ENCODE measurements around the gene KMO.

The KMO gene

DNA sequence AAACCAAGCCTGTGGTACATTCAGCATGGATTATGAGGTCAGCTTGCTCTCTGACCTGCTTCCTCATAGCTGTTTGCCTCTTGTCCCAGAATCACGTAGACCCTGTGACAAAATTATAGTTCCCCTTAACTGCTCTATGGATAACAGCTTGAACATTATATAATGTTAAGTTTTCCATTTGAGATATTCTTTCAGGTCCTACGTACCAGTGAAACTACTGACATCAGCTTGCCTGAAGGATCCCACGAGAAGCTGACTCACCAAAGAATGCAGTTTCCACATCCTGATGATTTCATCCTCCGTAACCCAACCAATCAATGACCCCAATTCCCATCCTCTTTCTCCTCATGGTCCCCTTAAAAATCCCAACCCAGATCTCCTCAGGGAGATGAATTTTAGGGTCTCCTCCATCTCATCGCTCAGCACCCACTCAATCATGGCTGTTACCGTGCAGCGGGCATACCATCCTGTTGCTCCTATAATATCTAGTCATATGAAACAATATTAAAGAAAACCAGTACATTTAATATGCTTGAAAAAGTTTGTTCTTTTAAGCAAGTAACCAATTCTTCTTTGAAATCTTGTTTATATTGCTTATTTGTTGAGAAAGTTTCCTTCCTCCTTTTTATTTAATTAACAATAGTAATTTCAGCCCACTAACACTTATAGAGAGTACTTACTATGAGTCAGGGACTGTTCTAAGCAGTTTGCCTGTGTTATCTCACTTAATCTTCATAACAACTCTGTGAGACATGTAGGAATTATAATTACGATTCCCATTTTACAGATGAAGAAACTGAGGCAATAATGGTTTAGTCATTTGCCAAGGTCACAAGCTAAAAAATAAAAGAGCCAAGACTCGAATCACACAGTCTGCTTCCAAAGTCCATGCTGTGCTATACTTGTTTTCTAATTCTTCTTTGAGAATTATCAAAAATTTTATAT is 80.6 kb downstream of the KMO start:
- Histone ChIP-seq H3K9me2 (replicated peaks; ENCODE audit: control insufficient read depth, low read length) (no peaks in the 10 kb centered on the region), H3K27ac (ENCODE audit: low read depth, low read length) (no peak overlapping the region), H3K4me1 (ENCODE audit: control insufficient read depth, low read length) (peaks cover 5% of the 10 kb centered on the region), H3K36me3 (ENCODE audit: control insufficient read depth, low read length) (no peaks in the 10 kb centered on the region), H4K20me1 (ENCODE audit: control insufficient read depth, insufficient read depth, low read depth, low read length) (no peaks in the 10 kb centered on the region), H3F3A (ENCODE audit: control insufficient read depth, insufficient read depth) (no peaks in the 10 kb centered on the region), H3K27me3 (ENCODE audit: control insufficient read depth, low read length) (no peaks in the 10 kb centered on the region), H3K4me2 (ENCODE audit: low read length) (no peak overlapping the region), H3K79me2 (ENCODE audit: control insufficient read depth, low read length) (no peaks in the 10 kb centered on the region), H3K9me3 (ENCODE audit: control insufficient read depth, insufficient read depth, low read length) (no peaks in the 10 kb centered on the region), H3K4me3 (ENCODE audit: low read length) (no peak overlapping the region)
- TF ChIP-seq, protein P1, sequence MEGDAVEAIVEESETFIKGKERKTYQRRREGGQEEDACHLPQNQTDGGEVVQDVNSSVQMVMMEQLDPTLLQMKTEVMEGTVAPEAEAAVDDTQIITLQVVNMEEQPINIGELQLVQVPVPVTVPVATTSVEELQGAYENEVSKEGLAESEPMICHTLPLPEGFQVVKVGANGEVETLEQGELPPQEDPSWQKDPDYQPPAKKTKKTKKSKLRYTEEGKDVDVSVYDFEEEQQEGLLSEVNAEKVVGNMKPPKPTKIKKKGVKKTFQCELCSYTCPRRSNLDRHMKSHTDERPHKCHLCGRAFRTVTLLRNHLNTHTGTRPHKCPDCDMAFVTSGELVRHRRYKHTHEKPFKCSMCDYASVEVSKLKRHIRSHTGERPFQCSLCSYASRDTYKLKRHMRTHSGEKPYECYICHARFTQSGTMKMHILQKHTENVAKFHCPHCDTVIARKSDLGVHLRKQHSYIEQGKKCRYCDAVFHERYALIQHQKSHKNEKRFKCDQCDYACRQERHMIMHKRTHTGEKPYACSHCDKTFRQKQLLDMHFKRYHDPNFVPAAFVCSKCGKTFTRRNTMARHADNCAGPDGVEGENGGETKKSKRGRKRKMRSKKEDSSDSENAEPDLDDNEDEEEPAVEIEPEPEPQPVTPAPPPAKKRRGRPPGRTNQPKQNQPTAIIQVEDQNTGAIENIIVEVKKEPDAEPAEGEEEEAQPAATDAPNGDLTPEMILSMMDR (IDR thresholded peaks at IDR 0.05; ENCODE audit: low read depth, low read length, poor library complexity, severe bottlenecking), result no peak
- no peak for TF ChIP-seq EZH2phosphoT487 (IDR thresholded peaks at IDR 0.05; ENCODE audit: borderline replicate concordance, low read length)

DNA sequence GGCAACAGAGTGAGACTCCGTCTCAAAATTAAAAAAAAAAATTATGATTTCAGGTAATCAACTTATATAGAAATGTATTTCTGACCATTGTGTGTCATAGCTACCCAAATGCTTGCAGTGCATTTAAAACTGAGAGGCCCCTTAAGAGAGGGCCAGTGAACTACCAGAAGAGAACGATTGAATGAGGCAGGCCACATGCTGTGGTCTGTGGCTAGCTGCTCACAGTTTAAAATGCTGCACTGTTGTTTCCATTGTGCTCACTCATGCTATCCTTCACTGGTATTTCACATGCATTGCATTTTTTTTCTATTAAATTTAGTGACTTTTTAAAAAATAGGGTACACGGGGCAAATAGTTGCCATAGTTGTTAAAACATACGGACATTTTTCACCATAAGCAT is 82.0 kb downstream of the KMO start:
- Histone ChIP-seq H3K9me2 (replicated peaks; ENCODE audit: control insufficient read depth, low read length) (no peaks in the 10 kb centered on the region), H4K20me1 (ENCODE audit: control insufficient read depth, insufficient read depth, low read depth, low read length) (no peaks in the 10 kb centered on the region), H3K4me2 (ENCODE audit: low read length) (no peak overlapping the region), H3K27ac (ENCODE audit: low read depth, low read length) (no peak overlapping the region), H3K4me3 (ENCODE audit: low read length) (no peak overlapping the region), H3K79me2 (ENCODE audit: control insufficient read depth, low read length) (no peaks in the 10 kb centered on the region), H3K4me1 (ENCODE audit: control insufficient read depth, low read length) (peaks cover 5% of the 10 kb centered on the region), H3K9me3 (ENCODE audit: control insufficient read depth, insufficient read depth, low read length) (no peaks in the 10 kb centered on the region), H3K27me3 (ENCODE audit: control insufficient read depth, low read length) (no peaks in the 10 kb centered on the region), H3F3A (ENCODE audit: control insufficient read depth, insufficient read depth) (no peaks in the 10 kb centered on the region), H3K36me3 (ENCODE audit: control insufficient read depth, low read length) (no peaks in the 10 kb centered on the region)
- TF ChIP-seq EZH2phosphoT487 (IDR thresholded peaks at IDR 0.05; ENCODE audit: borderline replicate concordance, low read length), result no peak
- TF ChIP-seq, protein P1 (IDR thresholded peaks at IDR 0.05; ENCODE audit: low read depth, low read length, poor library complexity, severe bottlenecking), result no peak

DNA sequence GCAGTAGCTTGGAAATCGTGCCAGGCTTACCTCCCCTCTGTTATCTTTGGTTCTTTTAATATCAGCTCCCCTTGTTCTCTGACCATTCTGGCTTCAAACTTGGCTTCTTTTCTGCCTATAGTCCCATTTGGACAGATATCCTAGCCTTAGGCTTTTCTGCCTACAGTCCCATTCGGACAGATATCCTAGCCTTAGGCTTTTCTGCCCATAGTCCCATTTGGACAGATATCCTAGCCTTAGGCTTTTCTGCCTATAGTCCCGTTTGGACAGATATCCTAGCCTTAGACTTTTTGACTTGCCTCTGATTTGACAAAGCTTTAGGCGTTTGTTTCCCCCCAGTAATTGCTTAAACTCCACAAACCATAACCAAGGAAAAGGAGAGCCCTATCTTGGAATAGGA is 82.4 kb downstream of the KMO start:
- Histone ChIP-seq H3K9me3 (ENCODE audit: control insufficient read depth, insufficient read depth, low read length) (no peaks in the 10 kb centered on the region), H3K27ac (ENCODE audit: low read depth, low read length) (no peak overlapping the region), H4K20me1 (ENCODE audit: control insufficient read depth, insufficient read depth, low read depth, low read length) (no peaks in the 10 kb centered on the region), H3K27me3 (ENCODE audit: control insufficient read depth, low read length) (no peaks in the 10 kb centered on the region), H3K79me2 (ENCODE audit: control insufficient read depth, low read length) (no peaks in the 10 kb centered on the region), H3K36me3 (ENCODE audit: control insufficient read depth, low read length) (no peaks in the 10 kb centered on the region), H3K4me3 (ENCODE audit: low read length) (no peak overlapping the region), H3K9me2 (replicated peaks; ENCODE audit: control insufficient read depth, low read length) (no peaks in the 10 kb centered on the region), H3K4me2 (ENCODE audit: low read length) (no peak overlapping the region), H3F3A (ENCODE audit: control insufficient read depth, insufficient read depth) (no peaks in the 10 kb centered on the region), H3K4me1 (ENCODE audit: control insufficient read depth, low read length) (peaks cover 5% of the 10 kb centered on the region)
- TF ChIP-seq EZH2phosphoT487 (IDR thresholded peaks at IDR 0.05; ENCODE audit: borderline replicate concordance, low read length), result no peak
- TF ChIP-seq, protein P1 (IDR thresholded peaks at IDR 0.05; ENCODE audit: low read depth, low read length, poor library complexity, severe bottlenecking), result no peak
